Measurements from ENCODE around the gene DGKZ. TPM values are rescaled to one million over a fixed set of nuclear protein-coding genes. Genes with fewer than 3 reads are reported as not detected.
A peak's percentile ranks its signal among the peaks of the same experiment; 100 is the strongest.

The DGKZ gene
- total RNA-seq, 1 experiment from 2014 or later, result 80.8 TPM

DNA sequence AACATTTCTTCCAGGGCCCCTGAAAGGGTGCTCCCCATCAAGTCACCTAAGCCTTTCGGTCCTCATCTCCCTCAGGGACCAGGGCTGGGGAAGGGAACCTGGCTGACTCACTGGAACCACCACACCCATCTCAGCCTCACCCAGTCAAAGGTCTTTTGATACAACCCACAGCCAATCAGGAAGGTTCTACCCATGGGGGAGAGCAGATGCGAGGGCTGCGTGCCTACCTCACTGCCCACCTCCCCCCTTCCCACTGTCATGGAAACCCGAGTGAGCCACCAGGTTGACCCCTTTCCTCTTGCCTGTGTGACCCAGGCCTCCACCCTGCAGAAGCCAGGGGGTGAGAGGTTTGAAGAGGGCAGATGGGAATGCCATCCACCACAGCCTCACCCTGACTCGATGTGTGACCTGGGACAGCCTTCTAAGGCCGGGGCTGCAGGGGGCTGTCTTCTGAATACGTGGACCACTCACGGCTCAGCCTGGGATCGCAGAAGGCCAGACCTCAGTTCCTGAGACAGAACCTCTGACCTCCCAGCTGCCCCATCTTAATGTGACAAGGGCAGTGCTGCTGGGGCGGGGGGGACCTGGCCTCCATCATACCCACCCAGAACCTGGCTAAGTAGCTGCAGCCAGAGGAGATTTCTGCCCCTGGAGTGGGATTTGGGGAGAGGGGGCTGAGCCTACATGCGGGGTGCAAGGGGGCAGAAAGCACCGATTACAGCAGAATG lies 36.9 kb downstream of the DGKZ start:
- H3K27me3 ChIP-seq (ENCODE audit: control insufficient read depth, insufficient read depth, low read length), result peaks cover 16% of the 10 kb centered on the region
- H3K36me3 ChIP-seq (replicated peaks; ENCODE audit: control insufficient read depth, insufficient read depth, low read length), result peaks cover 3% of the 10 kb centered on the region
- no peak overlapping the region for H3K4me3 ChIP-seq (ENCODE audit: insufficient read depth, low read depth, low read length)
- no peak for DNase-seq

DNA sequence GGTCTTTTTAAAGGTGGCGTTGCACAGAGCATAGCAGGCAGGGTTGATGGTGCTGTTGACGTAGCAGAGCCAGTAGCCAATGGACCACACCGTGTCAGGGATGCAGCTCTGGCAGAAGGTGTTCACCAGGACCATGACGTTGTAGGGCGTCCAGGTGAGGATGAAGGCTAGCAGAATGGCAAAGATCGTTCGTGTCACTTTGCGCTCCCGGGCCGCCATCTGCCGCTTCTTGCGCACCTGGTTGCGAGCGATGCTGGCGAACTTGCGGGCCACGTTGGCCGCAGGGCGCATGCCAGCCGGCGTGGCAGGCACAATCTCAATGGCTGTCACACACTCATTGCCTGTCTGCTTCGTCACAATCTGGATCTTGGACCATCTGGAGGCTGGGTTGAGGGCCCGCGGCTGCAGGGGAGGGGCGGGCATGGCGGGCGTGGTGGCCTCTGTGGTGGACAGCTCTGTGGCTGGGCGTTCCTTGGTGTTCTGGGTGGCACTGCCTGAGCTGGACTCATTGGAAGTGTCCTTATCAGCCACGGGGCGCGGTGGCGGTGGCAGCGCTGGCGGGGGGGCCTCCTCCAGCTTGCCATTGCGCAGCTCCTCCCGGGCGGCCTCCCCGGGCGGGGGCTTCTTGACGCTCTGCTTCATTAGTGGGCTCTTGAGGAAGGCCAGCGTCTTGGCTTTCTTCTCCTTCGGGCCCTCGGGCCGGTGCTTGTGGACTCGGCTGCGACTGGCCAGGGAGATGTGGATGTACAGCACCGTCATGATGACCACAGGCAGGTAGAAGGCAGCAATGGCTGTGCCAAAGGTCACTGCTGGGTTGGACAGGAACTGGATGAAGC lies 38.1 kb downstream of the DGKZ start:
- Histone ChIP-seq H3K36me3 (replicated peaks; ENCODE audit: control insufficient read depth, insufficient read depth, low read length) (peaks cover 3% of the 10 kb centered on the region), H3K27me3 (ENCODE audit: control insufficient read depth, insufficient read depth, low read length) (peaks cover 27% of the 10 kb centered on the region), H3K4me3 (ENCODE audit: insufficient read depth, low read depth, low read length) (no peak overlapping the region)
- DNase-seq, result no peak

DNA sequence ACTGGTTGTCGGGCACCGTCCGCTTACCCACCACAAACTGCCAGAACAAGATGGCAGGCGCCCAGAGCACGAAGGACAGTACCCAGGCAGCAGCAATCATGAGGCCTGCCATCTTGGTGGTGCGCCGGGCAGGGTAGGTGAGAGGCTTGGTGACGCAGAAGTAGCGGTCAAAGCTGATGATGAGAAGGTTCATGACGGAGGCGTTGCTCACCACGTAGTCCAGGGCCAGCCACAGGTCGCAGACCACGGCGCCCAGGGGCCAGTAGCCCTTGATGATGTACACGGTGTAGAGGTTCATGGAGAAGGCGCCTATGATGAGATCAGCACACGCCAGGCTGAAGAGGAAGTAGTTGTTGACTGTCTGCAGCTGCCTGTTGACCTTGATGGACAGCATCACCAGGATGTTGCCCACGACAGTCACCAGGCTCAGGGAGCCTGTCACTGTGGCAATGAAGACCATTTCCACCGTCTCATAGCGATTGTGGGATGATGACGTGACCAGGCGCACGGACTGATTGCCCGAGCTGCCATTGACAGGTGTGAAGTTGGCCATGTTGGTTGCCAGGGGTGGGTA lies 38.8 kb downstream of the DGKZ start:
- H3K27me3 ChIP-seq (ENCODE audit: control insufficient read depth, insufficient read depth, low read length), result peaks cover 34% of the 10 kb centered on the region
- H3K4me3 ChIP-seq (ENCODE audit: insufficient read depth, low read depth, low read length), result no peak overlapping the region
- H3K36me3 ChIP-seq (replicated peaks; ENCODE audit: control insufficient read depth, insufficient read depth, low read length), result peaks cover 3% of the 10 kb centered on the region
- no peak for DNase-seq

DNA sequence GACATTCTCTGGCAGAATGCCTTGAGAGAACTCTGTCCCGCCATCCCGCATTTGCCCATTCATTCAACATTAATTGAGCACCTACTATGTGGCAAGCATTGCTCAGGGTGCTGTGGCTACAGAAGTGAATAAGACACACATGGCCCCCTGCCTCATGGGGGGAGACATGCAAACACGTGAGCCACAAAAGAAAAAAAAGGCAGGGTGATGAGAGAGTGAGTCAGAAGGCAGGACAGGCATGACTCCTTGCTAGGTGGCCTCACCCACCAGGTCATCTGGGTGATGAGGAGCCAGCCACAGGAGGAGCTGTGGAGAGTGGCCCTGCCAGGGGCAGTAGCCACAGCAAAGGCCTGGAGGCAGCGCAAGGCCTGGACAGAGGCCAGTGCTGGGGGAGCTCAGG lies 39.4 kb downstream of the DGKZ start:
- peaks cover 38% of the 10 kb centered on the region for H3K27me3 ChIP-seq (ENCODE audit: control insufficient read depth, insufficient read depth, low read length)
- DNase-seq, result no peak

DNA sequence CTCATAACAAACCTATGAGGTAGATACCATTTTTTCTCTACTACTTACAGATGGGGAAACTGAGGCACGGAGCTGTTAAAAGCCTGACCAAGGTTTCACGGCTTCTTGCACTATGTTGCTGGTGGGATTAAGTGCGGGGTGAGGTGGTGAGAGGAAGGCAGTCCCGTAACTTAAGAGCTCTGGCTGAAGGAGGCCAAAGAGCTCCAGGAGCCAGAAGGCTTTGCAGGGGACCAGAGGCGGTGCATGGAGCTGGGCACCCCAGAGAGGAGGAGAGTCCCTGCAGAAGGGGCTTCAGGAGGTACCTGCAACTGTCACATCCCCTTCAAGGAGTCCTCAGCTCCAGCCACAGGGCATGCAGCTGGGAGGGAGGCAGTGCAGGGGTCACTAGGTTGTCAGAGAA lies 40.2 kb downstream of the DGKZ start:
- no peak for DNase-seq
- Histone ChIP-seq H3K27me3 (ENCODE audit: control insufficient read depth, insufficient read depth, low read length) (peaks cover 42% of the 10 kb centered on the region), H3K36me3 (replicated peaks; ENCODE audit: control insufficient read depth, insufficient read depth, low read length) (peaks cover 3% of the 10 kb centered on the region), H3K4me3 (ENCODE audit: insufficient read depth, low read depth, low read length) (no peak overlapping the region)

More for the DNA sequence above, 39.4 kb downstream of the DGKZ start:
- Histone ChIP-seq H3K36me3 (replicated peaks; ENCODE audit: control insufficient read depth, insufficient read depth, low read length) (peaks cover 3% of the 10 kb centered on the region), H3K4me3 (ENCODE audit: insufficient read depth, low read depth, low read length) (no peak overlapping the region)

DNA sequence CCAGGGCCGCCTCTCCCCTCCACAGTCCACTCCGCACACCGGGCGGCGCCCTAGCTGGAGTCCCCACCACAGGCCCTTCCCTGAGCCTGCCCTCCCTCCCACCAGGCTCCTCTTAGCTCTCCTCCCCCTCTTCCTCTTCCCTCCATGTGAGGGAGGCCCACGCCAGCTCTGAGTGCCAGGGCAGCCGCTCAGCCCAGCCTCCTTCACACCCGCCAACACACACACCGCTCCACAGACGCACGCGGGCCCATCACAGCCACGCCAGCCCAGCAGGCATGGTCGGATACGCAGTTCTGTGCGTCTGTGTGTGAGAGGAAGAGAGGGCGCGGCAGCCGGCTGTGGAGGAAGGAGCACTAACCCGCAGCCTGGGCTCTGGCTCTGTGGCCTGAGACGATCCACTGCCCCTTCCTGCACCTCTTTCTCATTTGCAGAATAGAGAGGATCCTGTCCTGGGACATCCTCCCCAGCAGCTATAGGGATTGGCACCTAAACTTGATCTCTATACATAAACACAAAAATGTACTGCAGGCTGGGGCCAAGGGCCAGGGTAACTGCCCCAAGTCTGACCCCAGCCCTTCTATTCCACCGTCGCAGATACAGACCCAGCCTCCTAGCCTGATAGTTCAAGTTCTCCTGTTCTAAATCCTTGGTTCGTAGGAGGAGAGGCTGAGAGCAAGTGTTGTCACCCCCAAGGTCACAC lies 40.8 kb downstream of the DGKZ start:
- Histone ChIP-seq H3K36me3 (replicated peaks; ENCODE audit: control insufficient read depth, insufficient read depth, low read length) (peaks cover 2% of the 10 kb centered on the region), H3K27me3 (ENCODE audit: control insufficient read depth, insufficient read depth, low read length) (peaks cover 45% of the 10 kb centered on the region), H3K4me3 (ENCODE audit: insufficient read depth, low read depth, low read length) (no peak overlapping the region)
- DNase-seq, result peak; percentile 74

DNA sequence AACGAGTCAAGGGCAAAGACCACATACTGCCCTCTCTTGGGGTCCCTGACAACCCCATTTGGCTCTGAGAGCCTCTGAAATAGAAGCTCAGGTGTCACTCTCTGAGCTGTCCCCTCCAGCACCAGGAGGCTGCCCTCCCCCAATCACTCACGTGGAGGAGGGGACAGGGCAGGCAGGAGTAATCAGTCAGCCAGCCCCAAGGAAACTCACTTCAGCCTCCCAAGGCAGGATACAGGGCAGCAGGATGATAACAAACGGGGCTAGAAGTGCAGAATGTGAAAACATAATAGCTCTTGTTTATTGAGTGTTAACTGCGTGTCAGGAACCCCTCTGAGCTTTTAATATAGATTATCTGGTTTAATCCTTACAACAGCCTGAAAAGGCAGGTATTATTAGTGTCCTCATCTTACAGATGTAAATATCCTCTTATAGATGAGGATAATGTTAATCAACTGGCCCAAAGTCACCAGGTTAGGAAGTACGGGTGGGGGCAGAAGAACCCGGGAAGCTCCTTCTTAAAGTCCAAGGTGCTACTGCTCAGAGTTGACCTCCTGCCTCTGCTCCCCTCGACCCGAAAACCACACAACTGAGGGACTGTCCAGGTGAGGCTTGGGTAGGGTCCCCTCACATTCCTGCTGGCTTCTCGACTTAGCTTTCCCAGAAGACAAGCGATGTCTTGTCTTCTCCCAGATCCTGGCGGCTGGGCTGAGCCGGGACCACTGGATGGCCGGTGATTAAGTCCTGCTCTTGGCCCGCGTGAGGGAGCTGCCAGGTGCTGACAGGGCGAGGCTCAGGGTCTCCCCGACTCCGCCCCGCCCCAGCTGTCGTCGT lies 41.6 kb downstream of the DGKZ start:
- DNase-seq, result peak; percentile 77
- H3K36me3 ChIP-seq (replicated peaks; ENCODE audit: control insufficient read depth, insufficient read depth, low read length), result no peaks in the 10 kb centered on the region
- peaks cover 49% of the 10 kb centered on the region for H3K27me3 ChIP-seq (ENCODE audit: control insufficient read depth, insufficient read depth, low read length)
- H3K4me3 ChIP-seq (ENCODE audit: insufficient read depth, low read depth, low read length), result peak overlapping the region; percentile 2; the same call in 1 of the 2 replicates

DNA sequence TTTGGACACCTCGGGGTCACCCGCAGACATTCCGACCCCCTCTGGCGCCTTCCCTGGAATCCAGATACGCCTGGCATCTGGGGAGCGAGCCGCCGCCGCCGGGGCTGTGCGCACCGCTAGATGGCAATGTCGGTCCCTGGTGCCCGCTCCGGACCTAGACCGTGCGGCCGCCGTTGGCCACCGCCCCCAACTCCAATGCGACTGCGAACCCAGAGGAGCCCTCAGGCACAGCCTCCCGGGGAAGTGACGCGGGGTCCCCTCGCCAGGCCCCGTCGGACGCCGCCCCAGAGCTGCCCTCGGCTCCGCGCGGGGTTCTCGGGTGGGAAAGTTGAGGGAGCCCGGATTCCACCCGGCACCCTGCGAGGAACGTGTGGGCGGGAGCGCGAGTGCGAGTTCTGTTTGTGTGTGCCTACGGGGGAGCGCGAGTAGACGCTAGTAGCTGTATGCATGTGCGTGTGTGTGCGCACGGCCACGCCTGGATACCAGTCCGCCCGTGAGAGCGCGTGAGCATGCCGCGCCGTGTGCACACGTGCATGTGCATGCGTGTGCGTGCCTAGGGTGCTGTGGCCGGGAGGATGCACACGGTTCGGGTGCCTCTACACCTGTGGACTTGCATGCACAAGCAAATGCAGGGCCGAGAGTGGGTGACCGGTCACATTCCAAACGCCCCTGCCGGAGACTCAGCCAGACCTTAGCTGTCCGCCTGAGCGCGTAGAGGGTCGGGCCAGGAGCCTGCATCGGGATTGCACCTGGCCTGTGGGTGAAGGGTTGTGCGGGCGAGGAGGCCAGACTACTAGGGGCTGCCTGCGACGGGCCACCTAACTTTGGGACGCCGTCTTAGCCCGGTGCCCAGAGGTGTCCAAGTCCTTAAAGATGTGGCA lies 42.4 kb downstream of the DGKZ start:
- Histone ChIP-seq H3K4me3 (ENCODE audit: insufficient read depth, low read depth, low read length) (peak overlapping the region; percentile 46), H3K27me3 (ENCODE audit: control insufficient read depth, insufficient read depth, low read length) (peaks cover 49% of the 10 kb centered on the region)

DNA sequence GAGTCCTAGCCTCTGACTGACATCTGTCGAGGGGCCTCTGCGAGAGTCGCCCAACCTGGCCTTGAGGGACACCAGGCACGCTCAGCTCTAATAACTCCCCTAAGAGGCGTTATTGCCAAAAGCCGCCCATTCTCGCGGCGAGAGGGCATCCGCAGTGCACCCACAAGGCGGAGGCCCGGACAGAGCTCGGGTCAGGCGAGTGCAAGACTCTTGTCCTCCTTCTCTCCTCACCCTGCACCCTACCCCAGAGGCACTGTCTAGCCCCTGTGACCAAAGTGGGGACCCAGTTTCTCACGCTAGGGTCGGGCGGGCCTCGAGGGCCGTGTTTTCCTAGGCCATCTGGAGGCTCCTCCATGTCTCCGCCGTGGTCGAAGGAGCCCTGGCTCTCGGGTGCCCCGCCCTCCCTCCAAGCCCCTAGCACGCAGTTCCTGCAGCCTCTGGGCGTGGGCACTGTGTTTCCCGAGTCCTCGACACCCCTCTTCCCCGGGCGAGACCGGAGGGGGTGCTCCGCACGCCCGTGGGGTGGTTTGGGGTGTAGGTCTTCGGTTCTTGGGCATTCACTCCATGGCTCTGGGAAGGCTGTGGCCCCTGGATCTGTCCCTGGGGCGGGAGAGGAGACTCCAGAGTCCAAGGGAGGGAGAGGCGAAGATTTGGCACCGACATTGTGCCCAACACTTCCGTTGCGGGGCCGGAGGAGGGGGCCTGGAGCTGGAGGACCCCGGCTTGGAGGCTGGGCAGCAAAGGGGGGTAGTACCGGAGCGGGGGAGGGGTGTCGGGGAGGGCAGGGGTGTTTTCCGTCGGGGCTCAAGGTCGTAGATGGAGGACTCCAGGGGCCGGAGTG lies 43.3 kb downstream of the DGKZ start:
- H3K4me3 ChIP-seq (ENCODE audit: insufficient read depth, low read depth, low read length), result peak overlapping the region; percentile 51; the same call in 1 of the 2 replicates
- peak; percentile 86 for DNase-seq
- peaks cover 49% of the 10 kb centered on the region for H3K27me3 ChIP-seq (ENCODE audit: control insufficient read depth, insufficient read depth, low read length)
- no peaks in the 10 kb centered on the region for H3K36me3 ChIP-seq (replicated peaks; ENCODE audit: control insufficient read depth, insufficient read depth, low read length)

More for the DNA sequence above, 42.4 kb downstream of the DGKZ start:
- peak; percentile 97 for DNase-seq
- no peaks in the 10 kb centered on the region for H3K36me3 ChIP-seq (replicated peaks; ENCODE audit: control insufficient read depth, insufficient read depth, low read length)

DNA sequence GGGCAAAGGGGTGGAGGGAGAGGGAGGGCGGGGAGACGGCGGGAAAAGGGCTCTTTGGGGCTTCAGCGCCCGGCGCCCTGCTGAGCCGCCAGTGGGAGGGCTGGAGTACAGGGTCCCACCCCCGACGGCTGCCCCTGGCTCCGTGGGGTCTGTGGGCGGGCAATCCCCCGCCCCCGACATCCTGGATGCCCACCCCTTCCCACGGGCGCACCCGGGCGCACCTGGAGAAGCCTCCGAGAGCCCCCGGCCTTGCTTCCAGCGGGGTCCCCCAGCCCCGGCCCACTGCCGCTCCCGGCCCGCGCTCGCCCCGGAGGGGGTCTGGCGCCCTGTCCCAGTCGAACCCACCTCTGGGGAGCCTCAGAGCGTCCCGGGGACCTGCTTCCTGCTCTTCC lies 43.9 kb downstream of the DGKZ start:
- Histone ChIP-seq H3K4me3 (ENCODE audit: insufficient read depth, low read depth, low read length) (peak overlapping the region; percentile 51), H3K36me3 (replicated peaks; ENCODE audit: control insufficient read depth, insufficient read depth, low read length) (peaks cover 2% of the 10 kb centered on the region; the same call in 1 of the 2 replicates), H3K27me3 (ENCODE audit: control insufficient read depth, insufficient read depth, low read length) (peaks cover 49% of the 10 kb centered on the region)
- DNase-seq, result no peak

DNA sequence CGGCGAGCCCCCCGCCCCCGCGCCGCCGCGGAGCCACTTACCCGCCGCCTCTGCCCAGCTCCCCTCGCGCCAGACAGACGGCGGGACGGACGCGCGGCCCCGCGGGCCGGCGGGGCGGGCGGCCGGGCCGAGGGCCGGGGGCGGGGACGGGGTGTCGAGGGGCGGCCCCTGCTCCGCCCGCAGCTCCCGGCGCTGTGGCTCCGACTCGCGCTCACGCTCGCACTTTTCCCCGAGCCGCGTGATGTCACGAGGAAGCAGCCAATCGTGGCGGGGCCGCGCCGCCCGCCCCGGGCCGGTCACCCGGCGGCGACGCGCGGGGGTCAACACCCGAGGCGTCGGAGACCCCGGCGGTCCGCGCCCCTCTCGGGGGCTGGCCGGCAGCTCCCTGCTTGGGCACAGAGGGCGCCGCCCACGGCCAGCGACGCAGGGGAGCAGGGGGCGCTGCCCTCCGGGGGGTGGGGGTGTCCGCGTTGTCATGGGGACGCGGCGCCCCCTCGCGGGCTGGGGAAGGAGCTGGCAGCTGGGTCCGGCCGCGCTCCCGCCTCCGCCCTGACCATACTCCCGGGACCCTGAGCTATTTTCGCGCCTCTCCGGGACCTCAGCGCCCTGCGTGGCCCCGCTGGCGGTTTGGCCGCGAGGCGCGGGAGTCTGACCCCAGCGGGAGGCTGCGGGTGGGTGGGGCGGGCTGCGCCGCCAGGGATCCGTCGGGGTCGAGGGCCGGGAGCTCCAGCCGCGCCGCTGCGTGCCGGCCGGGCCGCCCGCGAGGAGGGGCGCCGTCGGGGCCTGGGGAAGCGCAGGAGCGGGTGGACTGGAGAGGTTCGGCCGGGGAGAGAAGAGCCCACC lies 44.5 kb downstream of the DGKZ start, which contains the start of gene CHRM4:
Gene CHRM4 (minus strand): TSS at position 199 of the 843 bp plus-strand sequence. CDS start 5,219 bp downstream, outside the sequence.
- peaks cover 49% of the 10 kb centered on the region for H3K27me3 ChIP-seq (ENCODE audit: control insufficient read depth, insufficient read depth, low read length)
- DNase-seq, result peak; percentile 96
- H3K4me3 ChIP-seq (ENCODE audit: insufficient read depth, low read depth, low read length), result peak within 1 kb of the TSS; percentile 51

More for the DNA sequence above, 44.5 kb downstream of the DGKZ start, which contains the start of gene CHRM4:
- H3K36me3 ChIP-seq (replicated peaks; ENCODE audit: control insufficient read depth, insufficient read depth, low read length), result peaks cover 2% of the 10 kb centered on the region; the same call in 1 of the 2 replicates
